Esophagus squamous epithelium (tissue), 5 donors: ENCODE results near the gene GTF2A1L. TPM values are rescaled to one million over a fixed set of nuclear protein-coding genes. Genes with fewer than 3 reads are reported as not detected.
"Not testable (repeated sequence)": the region's sequence is repeated elsewhere in the genome, so short reads cannot be mapped to it uniquely, and the experiment has no call there.

Experiments
- DNase-seq: peaks from one replicate; lab custom pipeline; 2025; lab: John Stamatoyannopoulos, UW
- H3K27ac ChIP-seq, 4 donors: fragments of 200-600 bp; sonication (generic); one replicate each; pipeline ENCODE4 v1.5.1; 2016 to 2019; ENCODE audit warnings: mild to moderate bottlenecking in 1 of 4
- H3K27me3 ChIP-seq, 4 donors: fragments of 200-600 bp; sonication (generic); 1 replicate in 3 of 4; 2 replicates in 1 of 4; pipeline versions ENCODE4 v1.5.1 to v1.6.0; 2017 to 2021; ENCODE audit warnings: antibody characterized with exemption in 1 of 4
- H3K36me3 ChIP-seq, 3 donors: fragments of 200-600 bp; sonication (generic); one replicate each; pipeline ENCODE4 v1.5.1; 2016 to 2019
- H3K4me1 ChIP-seq, 3 donors: fragments of 200-600 bp; sonication (generic); one replicate each; pipeline ENCODE4 v1.5.1; 2017 to 2019
- H3K4me3 ChIP-seq, 4 donors: fragments of 200-600 bp; sonication (generic); 1 replicate in 3 of 4; 2 replicates in 1 of 4; pipeline ENCODE4 v1.5.1; 2016 to 2019; ENCODE audit warnings: mild to moderate bottlenecking in 2 of 4, moderate library complexity in 1 of 4
- H3K9me3 ChIP-seq, 3 donors: fragments of 200-600 bp; sonication (generic); one replicate each; pipeline ENCODE4 v1.5.1; 2016 to 2019
- CTCF ChIP-seq, 6 experiments: fragments of 450-650 bp in 4 of 6; fragments of 200-600 bp in 2 of 6; sonication (generic) in 2 of 6; IDR thresholded peaks; one replicate each; pipeline ENCODE4 v1.5.1; 2016 to 2019; ENCODE audit warnings: antibody characterized with exemption in 6 of 6, mild to moderate bottlenecking in 4 of 6, moderate library complexity in 4 of 6
- POLR2A ChIP-seq, 4 donors: fragments of 450-650 bp; IDR thresholded peaks; one replicate each; pipeline ENCODE4 v1.6.1; 2017; ENCODE audit warnings: antibody characterized with exemption in 4 of 4, mild to moderate bottlenecking in 4 of 4, moderate library complexity in 3 of 4
- WGBS, 2 donors: methylation state at CpG; one replicate each; pipeline ENCODE4 v1.1.5; 2018; 5-methylcytosine and 5-hydroxymethylcytosine counted together
- intact Hi-C: fragments of 100-400 bp; cut with DNase I; formaldehyde crosslinking; loops from one replicate; pipeline ENCODE4 v1.15.0; 2022
- total RNA-seq, 4 donors: library from RNA; depleted of rRNA; stranded (reverse); fragments of >200 nt; gene quantifications; one replicate each; pipeline ENCODE4 v1.1.0, GENCODE V29; 2016
- donor health status: DM: yes; HTN: yes; CAD: no.

Gene GTF2A1L
- total RNA-seq, 4 donors from 2014 or later = 0.22 to 4.0 (median 3.6) TPM; not detected in 1

DNA sequence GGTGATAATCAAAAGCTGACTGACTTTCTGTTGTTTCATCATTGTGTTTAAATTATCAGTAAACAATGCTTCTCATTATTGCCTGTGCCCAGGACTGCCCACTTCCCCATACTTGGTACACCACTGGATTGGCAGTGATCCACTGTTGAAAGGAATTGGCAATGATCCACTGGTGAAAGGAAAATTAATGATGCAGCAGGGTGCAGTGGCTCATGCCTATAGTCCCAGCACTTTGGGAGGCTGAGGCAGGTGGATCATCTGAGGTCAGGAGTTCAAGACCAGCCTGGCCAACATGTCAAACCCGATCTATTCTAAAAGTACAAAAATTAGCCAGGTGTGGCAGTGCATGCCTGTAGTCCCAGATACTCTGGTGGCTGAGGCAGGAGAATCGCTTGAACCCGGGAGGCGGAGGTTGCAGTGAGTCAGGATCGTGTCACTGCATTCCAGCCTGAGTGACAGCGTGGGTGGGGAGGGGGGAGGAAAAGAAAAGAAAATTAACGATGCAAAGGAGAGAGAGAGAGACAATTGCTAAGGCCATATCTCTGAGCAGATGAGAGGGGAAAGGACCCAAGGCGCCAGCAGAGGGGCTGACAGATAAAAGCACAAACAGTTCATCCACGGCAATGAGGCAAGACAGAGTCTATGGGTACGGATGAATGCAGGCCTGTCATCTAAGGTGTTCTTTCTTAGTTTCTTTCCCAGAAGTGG, 10.2 kb upstream of the GTF2A1L start:
- no peaks in the 10 kb centered on the region for H3K4me1 ChIP-seq
- intact Hi-C loops = no loop called here
- WGBS, 2 donors = 45 to 59% methylated on average over 9 to 10 of the region's 10 CpGs
- no peaks in the 10 kb centered on the region for H3K9me3 ChIP-seq
- no peak overlapping the region for H3K4me3 ChIP-seq
- H3K27me3 ChIP-seq = no peaks in the 10 kb centered on the region
- H3K36me3 ChIP-seq = no peaks in the 10 kb centered on the region
- no peak for DNase-seq
- no peak for TF ChIP-seq POLR2A (IDR thresholded peaks at IDR 0.05)
- TF ChIP-seq CTCF (IDR thresholded peaks at IDR 0.05) = no peak
- H3K27ac ChIP-seq = no peak overlapping the region

DNA sequence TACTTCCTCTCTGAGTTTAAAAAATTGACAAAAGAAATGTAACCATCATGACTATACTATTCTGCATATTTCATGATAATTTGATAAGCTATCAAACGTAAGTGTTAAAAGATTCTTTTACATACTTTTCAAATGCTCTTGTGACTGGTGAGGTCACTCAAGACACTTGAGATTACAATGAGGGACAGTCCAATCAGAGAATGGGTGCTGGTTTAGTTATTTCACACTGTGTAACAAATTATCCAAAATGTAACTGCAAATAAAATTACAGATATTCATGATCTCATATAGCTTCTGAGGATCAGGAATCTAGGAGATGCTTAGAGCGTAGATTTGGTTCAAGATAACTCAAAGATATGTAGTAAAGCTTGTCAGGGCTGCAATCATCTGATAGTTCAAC, 4.4 kb upstream of the GTF2A1L start:
- Histone ChIP-seq H3K27ac (no peak overlapping the region), H3K4me3 (no peak overlapping the region), H3K27me3 (no peaks in the 10 kb centered on the region), H3K4me1 (no peaks in the 10 kb centered on the region), H3K36me3 (no peaks in the 10 kb centered on the region), H3K9me3 (no peaks in the 10 kb centered on the region)
- WGBS, 2 donors = 73 to 79% methylated on average over 2 of the region's 2 CpGs
- no peak for DNase-seq
- TF ChIP-seq POLR2A (IDR thresholded peaks at IDR 0.05) (no peak), CTCF (IDR thresholded peaks at IDR 0.05) (no peak)
- intact Hi-C loops = no loop called here

GRCh38 chr2:48614581-48614980, 3.1 kb upstream of the GTF2A1L start:
- DNase-seq, H3K4me3 ChIP-seq, H3K36me3 ChIP-seq, H3K4me1 ChIP-seq, intact Hi-C loops, H3K27ac ChIP-seq, H3K9me3 ChIP-seq, H3K27me3 ChIP-seq: not testable (repeated sequence)
- WGBS, 2 donors = no CpG with 5 or more reads among the region's 35 CpGs

DNA sequence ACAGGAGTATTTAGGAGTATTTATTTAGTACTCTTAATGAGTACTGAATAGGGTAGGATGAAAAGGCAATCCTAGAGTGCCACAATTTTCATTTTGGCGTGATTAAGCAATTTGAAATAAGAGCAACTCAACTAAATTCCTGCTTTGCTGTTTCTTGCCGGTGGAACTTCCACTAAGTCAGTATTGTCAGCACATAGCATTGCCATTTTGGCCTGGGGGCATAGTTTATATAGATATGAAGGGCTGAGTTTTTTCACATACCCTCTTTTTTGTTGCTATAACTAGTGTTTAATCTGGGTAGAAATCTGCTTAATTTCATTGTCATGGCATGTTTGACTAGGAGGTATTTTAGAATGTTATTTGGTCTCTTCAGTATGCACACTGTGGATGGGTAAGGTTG, 1.9 kb downstream of the GTF2A1L start:
- Histone ChIP-seq H3K36me3 (no peaks in the 10 kb centered on the region), H3K9me3 (no peaks in the 10 kb centered on the region), H3K4me3 (no peak overlapping the region), H3K27ac (no peak overlapping the region), H3K27me3 (no peaks in the 10 kb centered on the region), H3K4me1 (no peaks in the 10 kb centered on the region)
- intact Hi-C loops = no loop called here
- 80 to 84% methylated on average over 2 of the region's 2 CpGs for WGBS, 2 donors
- TF ChIP-seq POLR2A (IDR thresholded peaks at IDR 0.05) (no peak), CTCF (IDR thresholded peaks at IDR 0.05) (no peak)
- DNase-seq = no peak

DNA sequence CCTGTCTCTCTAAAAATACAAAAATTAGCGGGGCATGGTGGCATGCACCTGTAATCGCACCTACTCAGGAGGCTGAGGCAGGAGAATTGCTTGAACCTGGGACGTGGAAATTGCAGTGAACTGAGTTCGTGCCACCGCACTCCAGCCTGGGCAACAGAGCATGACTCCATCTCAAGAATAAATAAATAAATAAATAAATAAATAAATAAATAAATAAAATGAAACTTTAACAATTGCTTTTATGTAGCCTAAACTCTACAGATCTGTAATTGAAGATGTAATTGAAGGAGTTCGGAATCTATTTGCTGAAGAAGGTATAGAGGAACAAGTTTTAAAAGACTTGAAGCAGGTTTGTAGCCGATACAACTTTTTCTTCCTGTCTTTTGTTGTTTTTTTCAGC, 2.9 kb downstream of the GTF2A1L start:
- intact Hi-C loops = no loop called here
- Histone ChIP-seq H3K27ac (no peak overlapping the region), H3K36me3 (no peaks in the 10 kb centered on the region), H3K27me3 (no peaks in the 10 kb centered on the region), H3K4me1 (no peaks in the 10 kb centered on the region), H3K4me3 (no peak overlapping the region), H3K9me3 (peaks cover 0 to 2% (median 0%) of the 10 kb centered on the region in 3 donors)
- TF ChIP-seq POLR2A (IDR thresholded peaks at IDR 0.05) (no peak), CTCF (IDR thresholded peaks at IDR 0.05) (no peak)
- WGBS, 2 donors = 89 to 92% methylated on average over 7 of the region's 7 CpGs
- no peak for DNase-seq

DNA sequence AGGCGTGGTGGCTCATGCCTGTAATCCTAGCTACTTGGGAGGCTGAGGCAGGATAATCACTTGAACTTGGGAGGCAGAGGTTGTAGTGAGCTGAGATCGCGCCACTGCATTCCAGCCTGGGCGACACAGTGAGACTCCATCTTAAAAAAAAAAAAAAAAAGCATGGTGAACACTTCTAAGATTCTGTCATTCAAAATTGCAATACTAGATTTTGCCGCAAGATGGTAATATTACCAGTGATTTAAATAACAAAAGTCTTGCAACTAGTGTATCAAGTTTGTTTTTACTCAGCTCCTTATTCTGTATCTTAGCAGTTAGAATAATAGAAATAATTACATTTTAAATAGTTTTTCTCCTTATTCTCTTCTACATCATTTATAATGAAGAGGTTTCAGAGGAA, 5.0 kb downstream of the GTF2A1L start:
- H3K36me3 ChIP-seq, H3K4me1 ChIP-seq, H3K27ac ChIP-seq, H3K9me3 ChIP-seq, H3K27me3 ChIP-seq, intact Hi-C loops, DNase-seq, H3K4me3 ChIP-seq: not testable (repeated sequence)
- WGBS, 2 donors = 89% methylated on average over 4 to 5 of the region's 5 CpGs
